LNCAP (cell line): ENCODE results near the gene NACA.

Experiments
- CTCF ChIP-seq: fragments of 450-650 bp; IDR thresholded peaks from 2 replicates; pipeline ENCODE4 v1.5.1; 2017; ENCODE audit warnings: mild to moderate bottlenecking

The NACA gene

GRCh38 chr12:56749359-56749758 is 24.3 kb upstream of the NACA start:
- TF ChIP-seq CTCF = no peak

DNA sequence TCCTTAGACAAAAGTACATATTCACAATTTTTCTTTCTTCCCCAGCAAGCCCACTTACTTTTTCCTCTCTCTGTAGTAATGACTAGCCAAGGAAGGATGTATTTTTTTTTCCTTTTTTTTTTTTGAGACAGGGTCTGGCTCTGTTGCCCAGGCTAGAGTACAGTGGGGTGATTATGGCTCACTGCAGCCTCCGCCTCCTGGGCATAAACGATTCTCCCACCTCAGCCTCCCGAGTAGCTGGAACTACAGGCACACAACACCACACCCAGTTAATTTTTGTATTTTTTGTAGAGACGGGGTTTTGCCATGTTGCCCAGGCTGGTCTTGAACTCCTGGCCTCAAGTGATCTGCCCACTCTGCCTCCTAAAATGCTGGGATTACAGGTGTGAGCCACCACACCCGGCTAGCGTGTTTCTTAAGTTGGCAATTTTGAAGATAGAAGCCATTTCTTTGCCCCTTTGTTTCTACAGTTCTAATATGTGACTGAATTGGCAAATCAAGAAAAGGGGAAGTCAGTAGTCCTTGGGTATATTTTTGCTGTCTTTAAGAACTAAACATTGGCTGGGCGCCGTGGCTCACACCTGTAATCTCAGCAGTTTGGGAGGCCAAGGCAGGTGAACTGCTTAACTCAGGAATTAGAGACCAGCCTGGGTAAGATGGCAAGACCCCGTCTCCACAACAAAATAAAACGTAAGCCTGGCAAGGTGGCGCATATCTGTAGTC is 3.2 kb upstream of the NACA start:
- TF ChIP-seq CTCF = no peak

- no peak for TF ChIP-seq CTCF
These were observed 614 bp upstream of the NACA start for GRCh38 chr12:56725723-56726102.

GRCh38 chr12:56724701-56724971 is 463 bp downstream of the NACA start:
- no peak for TF ChIP-seq CTCF

- no peak for TF ChIP-seq CTCF
These were observed 1.0 kb downstream of the NACA start for GRCh38 chr12:56723889-56724700.

DNA sequence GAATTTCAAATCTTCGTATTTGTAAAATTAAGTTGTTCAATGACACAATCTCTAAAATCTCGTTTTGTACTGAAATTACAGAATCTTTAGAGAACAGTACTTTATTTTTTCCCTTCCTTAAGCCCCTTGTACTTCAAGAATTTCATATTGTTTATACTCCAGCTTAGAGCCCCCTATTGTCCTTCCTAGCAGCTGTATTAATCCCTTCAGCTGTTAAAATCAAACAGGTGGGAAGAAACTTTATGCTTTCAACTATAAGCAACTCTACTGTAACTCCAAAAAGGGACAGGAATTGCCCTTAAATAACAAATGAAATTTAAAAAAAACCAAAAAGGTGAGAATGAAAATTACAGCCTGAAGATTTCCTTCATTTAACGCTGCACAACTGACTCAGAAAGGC is 1.7 kb downstream of the NACA start:
- TF ChIP-seq CTCF = no peak

GRCh38 chr12:56722832-56723231 is 2.3 kb downstream of the NACA start:
- no peak for TF ChIP-seq CTCF
